Brain microvascular endothelial cell (primary cell): ENCODE measurements around the gene ORMDL2.
A peak's percentile ranks its signal among the peaks of the same experiment; 100 is the strongest.

Source experiments
- DNase-seq: peaks from one replicate; pipeline ENCODE4 v3.0.0-alpha.2; 2020
- H3K27ac ChIP-seq: fragments of 250-450 bp; sonication (Bioruptor Pico); 2 replicates; pipeline ENCODE4 v1.5.1; 2020; ENCODE audit warnings: mild to moderate bottlenecking, moderate library complexity
- H3K27me3 ChIP-seq: fragments of 250-450 bp; sonication (Bioruptor Pico); replicated peaks from 2 replicates; pipeline ENCODE4 v1.5.1; 2020; ENCODE audit warnings: mild to moderate bottlenecking
- H3K36me3 ChIP-seq: fragments of 250-450 bp; sonication (Bioruptor Pico); replicated peaks from 2 replicates; pipeline ENCODE4 v1.5.1; 2020; ENCODE audit warnings: mild to moderate bottlenecking
- H3K4me3 ChIP-seq: 2 replicates; pipeline ENCODE4 v1.5.1; 2011; ENCODE audit warnings: low read depth, mild to moderate bottlenecking, control low read depth, low read length, moderate library complexity
- CTCF ChIP-seq: IDR thresholded peaks from 2 replicates; pipeline ENCODE4 v1.5.1; 2011; ENCODE audit warnings: low read depth, mild to moderate bottlenecking, moderate library complexity, low read length, control low read depth, inconsistent platforms; ENCODE audit errors: missing control alignments
- in situ Hi-C: cut with HindIII; loops from 2 replicates; pipeline ENCODE4 v1.10.0; 2017; ENCODE audit warnings: low sequenced_read_pairs, low pct_ligation_motif_present

Gene ORMDL2

GRCh38 chr12:55839345-55840140, 21.7 kb downstream of the ORMDL2 start:
- Histone ChIP-seq H3K36me3 (no peaks in the 10 kb centered on the region), H3K27ac (no peak overlapping the region), H3K4me3 (no peak overlapping the region), H3K27me3 (no peaks in the 10 kb centered on the region)
- TF ChIP-seq CTCF = no peak
- DNase-seq = no peak
- in situ Hi-C loops = no loop called here

- DNase-seq = no peak
- no peaks in the 10 kb centered on the region for H3K27me3 ChIP-seq
- H3K4me3 ChIP-seq = no peak overlapping the region
- in situ Hi-C loops = no loop called here
- no peaks in the 10 kb centered on the region for H3K36me3 ChIP-seq
- no peak overlapping the region for H3K27ac ChIP-seq
- TF ChIP-seq CTCF = no peak
These were observed 22.9 kb downstream of the ORMDL2 start for GRCh38 chr12:55840581-55841351.

- no peaks in the 10 kb centered on the region for H3K36me3 ChIP-seq
- in situ Hi-C loops = no loop called here
- TF ChIP-seq CTCF = peak; percentile 23
- peak within 1 kb of the TSS; percentile 12 for H3K27ac ChIP-seq
- no peaks in the 10 kb centered on the region for H3K27me3 ChIP-seq
- peak; percentile 68 for DNase-seq
- H3K4me3 ChIP-seq = peak within 1 kb of the TSS; percentile 53
These were observed 25.0 kb downstream of the ORMDL2 start, which contains the start of gene MMP19 for GRCh38 chr12:55842681-55843429. TSS of gene MMP19 (minus strand) at chr12:55842936. CDS start at chr12:55842830, 106 bp downstream.

GRCh38 chr12:55843431-55843830, 25.6 kb downstream of the ORMDL2 start:
- Histone ChIP-seq H3K4me3 (no peak overlapping the region), H3K36me3 (no peaks in the 10 kb centered on the region), H3K27me3 (no peaks in the 10 kb centered on the region), H3K27ac (no peak overlapping the region)
- DNase-seq = no peak
- in situ Hi-C loops = no loop called here
- no peak for TF ChIP-seq CTCF

- no peak for DNase-seq
- Histone ChIP-seq H3K27ac (no peak overlapping the region), H3K4me3 (no peak overlapping the region), H3K36me3 (no peaks in the 10 kb centered on the region), H3K27me3 (no peaks in the 10 kb centered on the region)
- in situ Hi-C loops = no loop called here
- TF ChIP-seq CTCF = no peak
These were observed 27.1 kb downstream of the ORMDL2 start for GRCh38 chr12:55844961-55845360.
